OCI-LY1 (cell line): ENCODE measurements around the gene AKAP11.

ENCODE experiments used
- H2AFZ ChIP-seq: fragments of 200-600 bp; sonication (generic), shearing (Covaris generic); 2 replicates; pipeline ENCODE4 v1.6.0; 2014; ENCODE audit warnings: antibody characterized with exemption, mild to moderate bottlenecking, low read length
- H3F3A ChIP-seq: fragments of 200-600 bp; sonication (generic), shearing (Covaris generic); 2 replicates; pipeline ENCODE4 v1.6.0; 2014; ENCODE audit warnings: mild to moderate bottlenecking, antibody characterized with exemption, low read length, moderate library complexity; ENCODE audit not compliant: insufficient read depth
- H3K27ac ChIP-seq: fragments of 200-600 bp; sonication (generic); 2 replicates; pipeline ENCODE4 v1.5.1; 2014; ENCODE audit warnings: low read length, mixed run types, mild to moderate bottlenecking, low read depth; ENCODE audit not compliant: poor library complexity, severe bottlenecking
- H3K27me3 ChIP-seq: fragments of 200-600 bp; sonication (generic); 2 replicates; pipeline ENCODE4 v1.6.0; 2014; ENCODE audit warnings: antibody characterized with exemption, mild to moderate bottlenecking, low read length, moderate library complexity; ENCODE audit not compliant: insufficient read depth
- H3K36me3 ChIP-seq: fragments of 200-600 bp; sonication (generic); 2 replicates; pipeline ENCODE4 v1.6.1; 2014; ENCODE audit warnings: mild to moderate bottlenecking, antibody characterized with exemption, low read length, moderate library complexity, mixed read lengths; ENCODE audit not compliant: insufficient read depth
- H3K4me1 ChIP-seq: fragments of 200-600 bp; sonication (generic); 2 replicates; pipeline ENCODE4 v1.5.1; 2014; ENCODE audit warnings: mild to moderate bottlenecking, low read length, moderate library complexity; ENCODE audit not compliant: insufficient read depth, severe bottlenecking
- H3K4me2 ChIP-seq: fragments of 200-600 bp; sonication (generic), shearing (Covaris generic); 2 replicates; pipeline ENCODE4 v1.6.1; 2014; ENCODE audit warnings: low read length
- H3K4me3 ChIP-seq: fragments of 200-600 bp; sonication (generic); 2 replicates; pipeline ENCODE4 v1.5.1; 2014; ENCODE audit warnings: low read length, low read depth, mild to moderate bottlenecking, mixed read lengths; ENCODE audit not compliant: poor library complexity, severe bottlenecking
- H3K79me2 ChIP-seq: fragments of 200-600 bp; shearing (Covaris generic); 2 replicates; pipeline ENCODE4 v1.6.1; 2016; ENCODE audit warnings: mixed run types, low read length, mixed read lengths; ENCODE audit not compliant: insufficient read depth
- H3K9ac ChIP-seq: fragments of 200-600 bp; sonication (generic), shearing (Covaris generic); 2 replicates; pipeline ENCODE4 v1.6.1; 2014; ENCODE audit warnings: mild to moderate bottlenecking, low read length, mixed read lengths
- H3K9me2 ChIP-seq: fragments of 200-600 bp; sonication (generic), shearing (Covaris generic); 2 replicates; pipeline ENCODE4 v1.6.1; 2014; ENCODE audit warnings: low read depth, mild to moderate bottlenecking, low read length, mixed read lengths
- H3K9me3 ChIP-seq: fragments of 200-600 bp; shearing (Covaris generic); 2 replicates; pipeline ENCODE4 v1.6.1; 2014; ENCODE audit warnings: low read length, mixed read lengths
- H4K20me1 ChIP-seq: fragments of 200-600 bp; sonication (generic), shearing (Covaris generic); 2 replicates; pipeline ENCODE4 v1.6.0; 2016; ENCODE audit warnings: mild to moderate bottlenecking, low read length; ENCODE audit not compliant: insufficient read depth
- CTCF ChIP-seq: fragments of 200-600 bp; sonication (generic), shearing (Covaris generic); IDR thresholded peaks from 2 replicates; pipeline ENCODE4 v1.5.1; 2017; ENCODE audit warnings: mild to moderate bottlenecking, antibody characterized with exemption, low read length, moderate library complexity, mixed read lengths
- EZH2 ChIP-seq: fragments of 200-600 bp; sonication (generic), shearing (Covaris generic); IDR thresholded peaks from 2 replicates; pipeline ENCODE4 v1.8.0; 2017; ENCODE audit warnings: borderline replicate concordance, mixed run types, mild to moderate bottlenecking, antibody characterized with exemption, low read length, moderate library complexity, mixed read lengths

AKAP11 gene

GRCh38 chr13:42298392-42298791 lies 26.4 kb downstream of the AKAP11 start:
- TF ChIP-seq EZH2 (no peak), CTCF (no peak)
- H3K4me3 ChIP-seq: no peak overlapping the region
- peaks cover 94% of the 10 kb centered on the region for H3K36me3 ChIP-seq
- no peak overlapping the region for H3K9ac ChIP-seq
- no peaks in the 10 kb centered on the region for H3K4me1 ChIP-seq
- no peaks in the 10 kb centered on the region for H3F3A ChIP-seq
- H3K79me2 ChIP-seq: no peaks in the 10 kb centered on the region
- no peak overlapping the region for H3K4me2 ChIP-seq
- H3K9me3 ChIP-seq: peaks cover 2% of the 10 kb centered on the region; the same call in 1 of the 2 replicates
- H3K27me3 ChIP-seq: no peaks in the 10 kb centered on the region
- H4K20me1 ChIP-seq: no peaks in the 10 kb centered on the region
- H2AFZ ChIP-seq: no peak overlapping the region
- no peak overlapping the region for H3K27ac ChIP-seq
- no peaks in the 10 kb centered on the region for H3K9me2 ChIP-seq

DNA sequence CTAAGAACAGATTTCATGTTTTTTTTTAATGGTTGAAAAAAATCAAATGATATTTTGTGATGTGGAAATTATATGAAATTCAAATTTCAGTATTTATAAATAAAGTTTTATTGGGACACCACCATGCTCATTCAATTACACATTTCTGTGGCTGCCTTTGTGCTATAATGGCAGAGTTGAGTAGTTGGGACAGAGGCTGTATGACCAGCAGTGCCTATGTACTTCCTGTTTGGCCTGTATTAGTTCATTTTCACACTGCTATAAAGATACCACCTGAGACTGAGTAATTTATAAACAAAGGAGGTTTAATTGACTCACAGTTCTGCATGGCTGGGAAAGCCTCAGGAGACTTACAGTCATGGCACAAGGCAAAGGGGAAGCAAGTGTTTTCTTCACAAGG lies 33.6 kb downstream of the AKAP11 start:
- Histone ChIP-seq H3K27ac (no peak overlapping the region), H3K4me1 (no peaks in the 10 kb centered on the region), H3K9me2 (no peaks in the 10 kb centered on the region), H3K79me2 (no peaks in the 10 kb centered on the region), H3K4me2 (no peak overlapping the region), H2AFZ (no peak overlapping the region), H3F3A (no peaks in the 10 kb centered on the region), H3K27me3 (no peaks in the 10 kb centered on the region), H3K9me3 (peaks cover 2% of the 10 kb centered on the region; the same call in 1 of the 2 replicates), H3K9ac (no peak overlapping the region), H4K20me1 (no peaks in the 10 kb centered on the region), H3K4me3 (no peak overlapping the region), H3K36me3 (peaks cover 96% of the 10 kb centered on the region)
- TF ChIP-seq CTCF (no peak), EZH2 (no peak)

GRCh38 chr13:42307461-42307860 lies 35.5 kb downstream of the AKAP11 start:
- H3K9me3 ChIP-seq: no peaks in the 10 kb centered on the region
- no peaks in the 10 kb centered on the region for H4K20me1 ChIP-seq
- no peaks in the 10 kb centered on the region for H3K27me3 ChIP-seq
- no peak for TF ChIP-seq EZH2
- TF ChIP-seq CTCF: no peak
- no peak overlapping the region for H3K4me2 ChIP-seq
- H3K9me2 ChIP-seq: no peaks in the 10 kb centered on the region
- peaks cover 93% of the 10 kb centered on the region for H3K36me3 ChIP-seq
- no peak overlapping the region for H3K9ac ChIP-seq
- H3K79me2 ChIP-seq: no peaks in the 10 kb centered on the region
- no peak overlapping the region for H2AFZ ChIP-seq
- no peak overlapping the region for H3K27ac ChIP-seq
- no peak overlapping the region for H3K4me3 ChIP-seq
- H3F3A ChIP-seq: no peaks in the 10 kb centered on the region
- no peaks in the 10 kb centered on the region for H3K4me1 ChIP-seq
